ENCODE measurements around the gene NOS2. TPM values are rescaled to one million over a fixed set of nuclear protein-coding genes. Genes with fewer than 3 reads are reported as not detected.
"Not testable (repeated sequence)": the region's sequence is repeated elsewhere in the genome, so short reads cannot be mapped to it uniquely, and the experiment has no call there.

NOS2 gene
- total RNA-seq, 1 experiment from 2014 or later, result 0.35 TPM

DNA sequence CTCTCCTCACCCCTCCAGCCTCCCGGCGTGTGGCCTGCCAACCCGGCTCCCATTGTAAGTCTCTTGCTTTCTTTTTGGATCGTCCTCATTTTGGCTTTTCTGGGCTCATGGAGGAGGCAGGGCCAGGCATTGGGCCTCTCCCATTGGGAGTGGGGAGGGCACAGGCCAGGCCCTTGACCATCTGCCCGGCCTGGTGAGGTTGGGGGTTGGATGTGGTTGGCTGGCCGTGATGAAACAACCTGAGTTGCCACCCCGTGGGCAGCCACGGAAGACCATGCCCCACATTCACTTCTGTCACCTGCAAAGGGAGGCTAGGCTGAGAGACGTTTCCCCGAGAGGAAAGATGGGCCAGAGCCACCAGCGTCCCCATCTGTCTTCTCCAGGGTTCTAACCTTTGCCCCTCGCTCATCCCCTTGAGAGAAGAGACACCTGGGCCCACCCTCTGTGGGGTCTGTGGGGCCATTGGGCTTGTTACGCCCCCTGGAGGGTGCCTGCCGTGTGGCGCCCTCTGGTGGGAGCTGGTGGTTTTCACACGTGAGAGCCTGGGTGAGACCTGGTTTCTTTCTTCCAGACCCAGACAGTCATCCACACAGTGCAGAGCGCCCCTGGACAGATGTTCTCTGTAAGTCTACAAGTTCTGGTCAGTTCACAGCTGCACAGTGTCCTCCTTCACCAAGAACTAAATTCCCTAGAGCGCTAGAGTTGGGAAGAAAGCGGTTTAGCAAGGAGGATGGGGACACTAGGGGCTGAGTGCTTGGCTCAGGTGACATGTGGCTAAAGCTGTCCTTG is 47.3 kb downstream of the NOS2 start:
- not testable (repeated sequence) for H3K23ac ChIP-seq (ENCODE audit: insufficient read length, low read depth, low read length); H4K20me1 ChIP-seq (ENCODE audit: control insufficient read depth, insufficient read depth, insufficient read length); H3K4me2 ChIP-seq (ENCODE audit: insufficient read depth, insufficient read length, low read length); H3K56ac ChIP-seq (ENCODE audit: insufficient read length, low read depth, low read length); H3K14ac ChIP-seq (ENCODE audit: insufficient read depth, low read length); H3K36me3 Mint-ChIP-seq (ENCODE audit: insufficient read depth in 1 of 3, low read depth in 3 of 3); H3K4ac ChIP-seq (ENCODE audit: low read depth, low read length); H4K8ac ChIP-seq (replicated peaks; ENCODE audit: insufficient read length, low read depth, low read length); H4K91ac ChIP-seq (ENCODE audit: insufficient read length, low read depth, low read length); H3K9me3 ChIP-seq (ENCODE audit: control insufficient read depth, low read depth, low read length); H3K27ac ChIP-seq (ENCODE audit: insufficient read length, low read depth, low read length); H2BK120ac ChIP-seq (ENCODE audit: low read depth, low read length, poor library complexity, severe bottlenecking); H3K4me1 ChIP-seq (ENCODE audit: insufficient read depth, low read length); H3K9me3 Mint-ChIP-seq; H3K4me1 Mint-ChIP-seq; H2BK20ac ChIP-seq (ENCODE audit: low read depth, low read length, poor library complexity, severe bottlenecking); H3K79me2 ChIP-seq (ENCODE audit: insufficient read depth, low read length); H2BK12ac ChIP-seq (ENCODE audit: insufficient read length, low read depth, low read length); H3K18ac ChIP-seq (ENCODE audit: insufficient read length, low read depth, low read length); H4K5ac ChIP-seq (ENCODE audit: insufficient read length, low read depth, low read length); H3K27ac Mint-ChIP-seq; H2BK15ac ChIP-seq (ENCODE audit: low read depth, low read length); H3T11ph ChIP-seq (ENCODE audit: low read length); H3K27me3 ChIP-seq (ENCODE audit: insufficient read depth, low read length); H2AK5ac ChIP-seq (ENCODE audit: insufficient read length, low read length); H3K4me3 Mint-ChIP-seq; H3K23me2 ChIP-seq (ENCODE audit: insufficient read length, low read depth, low read length, poor library complexity, severe bottlenecking); H2BK5ac ChIP-seq (ENCODE audit: insufficient read length, low read length); H3K27me3 Mint-ChIP-seq (ENCODE audit: low read depth); H3K79me1 ChIP-seq (ENCODE audit: insufficient read depth, low read depth, low read length, poor library complexity, severe bottlenecking); H3K9ac ChIP-seq (ENCODE audit: extremely low read depth, insufficient read length, low read length); H2AFZ ChIP-seq (ENCODE audit: low read length)
- DNase-seq, result peak; percentile 21
- TF ChIP-seq, protein P1, sequence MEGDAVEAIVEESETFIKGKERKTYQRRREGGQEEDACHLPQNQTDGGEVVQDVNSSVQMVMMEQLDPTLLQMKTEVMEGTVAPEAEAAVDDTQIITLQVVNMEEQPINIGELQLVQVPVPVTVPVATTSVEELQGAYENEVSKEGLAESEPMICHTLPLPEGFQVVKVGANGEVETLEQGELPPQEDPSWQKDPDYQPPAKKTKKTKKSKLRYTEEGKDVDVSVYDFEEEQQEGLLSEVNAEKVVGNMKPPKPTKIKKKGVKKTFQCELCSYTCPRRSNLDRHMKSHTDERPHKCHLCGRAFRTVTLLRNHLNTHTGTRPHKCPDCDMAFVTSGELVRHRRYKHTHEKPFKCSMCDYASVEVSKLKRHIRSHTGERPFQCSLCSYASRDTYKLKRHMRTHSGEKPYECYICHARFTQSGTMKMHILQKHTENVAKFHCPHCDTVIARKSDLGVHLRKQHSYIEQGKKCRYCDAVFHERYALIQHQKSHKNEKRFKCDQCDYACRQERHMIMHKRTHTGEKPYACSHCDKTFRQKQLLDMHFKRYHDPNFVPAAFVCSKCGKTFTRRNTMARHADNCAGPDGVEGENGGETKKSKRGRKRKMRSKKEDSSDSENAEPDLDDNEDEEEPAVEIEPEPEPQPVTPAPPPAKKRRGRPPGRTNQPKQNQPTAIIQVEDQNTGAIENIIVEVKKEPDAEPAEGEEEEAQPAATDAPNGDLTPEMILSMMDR (conservative IDR thresholded peaks at IDR 0.05), result peak; percentile 37; the same call in 2 of the 3 replicates
- WGBS (ENCODE audit: extremely low coverage, insufficient read length, low lambda C conversion rate), result no CpG with 5 or more reads among the region's 19 CpGs

All from H9 (cell line).